ENCODE measurements around the gene THOC2.

The THOC2 gene

DNA sequence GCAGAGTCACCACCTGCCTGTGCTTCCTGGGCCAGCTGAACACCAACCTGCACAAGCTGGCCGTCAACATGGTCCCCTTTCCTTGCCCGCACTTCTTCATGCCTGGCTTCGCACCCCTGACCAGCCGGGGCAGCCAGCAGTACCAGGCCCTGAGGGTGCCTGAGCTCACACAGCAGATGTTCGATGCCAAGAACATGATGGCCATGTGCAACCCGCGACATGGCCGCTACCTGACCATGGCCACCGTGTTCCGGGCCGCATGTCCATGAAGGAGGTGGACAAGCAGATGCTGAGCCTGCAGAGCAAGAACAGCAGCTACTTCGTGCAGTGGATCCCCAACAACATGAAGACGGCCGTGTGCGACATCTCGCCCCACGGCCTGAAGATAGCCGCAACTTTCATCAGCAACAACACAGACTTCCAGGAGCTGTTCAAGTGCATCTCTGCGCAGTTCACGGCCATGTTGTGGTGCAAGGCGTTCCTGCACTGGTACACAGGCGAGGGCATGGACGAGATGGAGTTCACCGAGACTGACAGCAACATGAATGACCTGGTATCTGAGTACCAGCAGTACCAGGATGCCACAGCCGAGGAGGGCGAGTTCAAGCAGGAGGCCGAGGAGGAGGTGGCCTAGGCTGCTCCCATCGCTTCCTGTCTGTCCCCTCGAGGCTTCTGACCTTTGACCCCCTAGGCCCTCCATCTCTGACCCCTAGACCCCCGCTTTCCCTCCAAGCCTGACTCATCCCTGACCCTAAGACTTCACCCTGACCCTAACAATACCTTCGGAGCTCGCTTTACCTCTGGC lies 170.3 kb downstream of the THOC2 start:
- no peak for DNase-seq

DNA sequence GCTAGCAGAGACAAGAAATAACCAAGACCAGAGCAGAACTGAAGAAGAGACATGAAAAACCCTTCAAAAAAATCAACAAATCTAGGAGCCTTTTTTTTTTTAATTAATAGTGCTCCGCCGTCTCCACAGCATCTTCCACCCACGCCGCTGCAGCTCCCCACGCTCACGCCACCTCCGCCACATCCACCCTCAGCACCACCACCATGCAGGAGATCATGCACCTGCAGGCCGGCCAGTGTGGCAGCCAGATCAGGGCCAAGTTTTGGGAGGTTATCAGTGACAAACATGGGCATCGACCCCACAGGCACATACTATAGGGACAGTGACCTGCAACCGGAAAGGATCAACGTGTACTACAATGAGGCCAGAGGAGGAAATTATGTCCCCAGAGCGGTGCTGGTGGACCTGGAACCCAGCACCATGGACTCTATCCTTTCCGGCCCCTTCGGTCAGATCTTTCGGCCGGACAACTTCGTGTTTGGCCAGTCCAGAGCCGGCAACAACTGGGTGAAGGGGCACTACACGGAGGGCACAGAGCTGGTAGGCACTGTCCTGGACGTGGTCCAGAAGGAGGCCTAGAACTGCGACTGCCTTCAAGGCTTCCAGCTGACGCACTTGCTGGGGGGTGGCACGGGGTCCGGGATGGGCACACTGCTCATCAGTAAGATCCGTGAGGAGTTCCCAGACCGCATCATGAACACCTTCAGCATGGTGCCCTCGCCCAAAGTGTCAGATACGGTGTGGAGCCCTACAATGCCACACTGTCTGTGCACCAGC lies 171.2 kb downstream of the THOC2 start:
- no peak for DNase-seq

DNA sequence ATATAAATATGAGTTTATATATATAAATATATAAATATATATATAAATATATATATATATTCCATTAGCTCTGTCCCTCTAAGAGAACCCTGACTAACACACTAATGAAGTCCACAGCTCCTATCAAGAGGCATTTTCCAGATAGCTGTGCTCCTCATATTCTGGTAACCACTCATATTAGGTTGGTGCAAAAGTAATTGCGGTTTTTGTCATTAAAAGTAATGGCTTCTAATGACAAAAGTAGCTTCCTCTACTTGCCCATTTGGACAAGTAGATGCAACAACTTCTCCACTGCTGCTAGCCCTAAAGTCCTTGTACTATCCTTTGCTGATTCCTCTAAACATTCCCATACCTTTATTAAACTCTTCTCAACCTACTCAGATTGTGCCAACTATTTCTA lies 182.0 kb downstream of the THOC2 start:
- DNase-seq = no peak
